BJ (cell line): Measurements from ENCODE around the gene EYA2. TPM values are rescaled to one million over a fixed set of nuclear protein-coding genes. Genes with fewer than 3 reads are reported as not detected.

Source experiments
- CTCF ChIA-PET: fragments of 350-600 bp; formaldehyde crosslinking; extraction: SDS; loops from one replicate; lab custom pipeline; 2021; ENCODE audit warnings: antibody characterized with exemption, inconsistent platforms; lab: Yijun Ruan, JAX
- POLR2A ChIA-PET: fragments of 300-600 bp; sonication (Branson Sonifier 250); formaldehyde crosslinking; extraction: SDS; loops from one replicate; lab custom pipeline; 2021; ENCODE audit warnings: antibody characterized with exemption; lab: Charles Lee
- DNase-seq: peaks from one replicate; pipeline ENCODE4 v3.0.0-alpha.2; 2011; ENCODE audit warnings: low read depth
- H3K27me3 ChIP-seq: 2 replicates; pipeline ENCODE4 v1.6.0; 2011; ENCODE audit warnings: low read length; ENCODE audit not compliant: control insufficient read depth, insufficient read depth
- H3K36me3 ChIP-seq: 2 replicates; pipeline ENCODE4 v1.5.1; 2011; ENCODE audit warnings: low read length; ENCODE audit not compliant: control insufficient read depth, insufficient read depth
- H3K4me3 ChIP-seq: 2 replicates; pipeline ENCODE4 v1.5.1; 2011; ENCODE audit warnings: low read depth, mild to moderate bottlenecking, control low read depth, low read length
- CTCF ChIP-seq: IDR thresholded peaks from 2 replicates; pipeline ENCODE4 v1.5.1; 2011; ENCODE audit warnings: low read depth, mild to moderate bottlenecking, control low read depth, inconsistent platforms, low read length, moderate library complexity; ENCODE audit not compliant: insufficient read depth
- polyA plus RNA-seq: library from polyadenylated mRNA; depleted of rRNA; stranded (reverse); fragments of >200 nt; gene quantifications from 2 replicates; pipeline ENCODE4 v1.2.3, GENCODE V29; 2011

The EYA2 gene
- polyA plus RNA-seq, 1 experiment: 1.5 TPM

- CTCF ChIA-PET: interaction anchor here (1.3 to 1.9 kb wide), 2 partner anchors 9 to 384 kb away, joined by 4 read pairs; no protein-coding TSS in a partner anchor
- DNase-seq: no peak
- H3K4me3 ChIP-seq: no peak overlapping the region
- POLR2A ChIA-PET: interaction anchor here (0.5 kb wide), 1 partner anchor 16 kb away, joined by 6 read pairs; no protein-coding TSS in a partner anchor
- TF ChIP-seq CTCF: no peak
- H3K36me3 ChIP-seq: no peaks in the 10 kb centered on the region
- no peaks in the 10 kb centered on the region for H3K27me3 ChIP-seq
Measured at GRCh38 chr20:47141350-47141921, 246.8 kb downstream of the EYA2 start.

GRCh38 chr20:47141941-47142773 is 247.5 kb downstream of the EYA2 start:
- ChIA-PET POLR2A (interaction anchor here (0.5 kb wide), 1 partner anchor 17 kb away, joined by 6 read pairs; no protein-coding TSS in a partner anchor), CTCF (interaction anchor here (1.3 to 1.9 kb wide), 2 partner anchors 8 to 385 kb away, joined by 4 read pairs; no protein-coding TSS in a partner anchor)
- Histone ChIP-seq H3K36me3 (no peaks in the 10 kb centered on the region), H3K4me3 (no peak overlapping the region), H3K27me3 (no peaks in the 10 kb centered on the region)
- no peak for TF ChIP-seq CTCF
- DNase-seq: no peak

GRCh38 chr20:47142774-47143170 is 248.1 kb downstream of the EYA2 start:
- no peaks in the 10 kb centered on the region for H3K27me3 ChIP-seq
- CTCF ChIA-PET: interaction anchor here (2.6 kb wide), 1 partner anchor 9 kb away, joined by 6 read pairs; no protein-coding TSS in a partner anchor
- H3K36me3 ChIP-seq: no peaks in the 10 kb centered on the region
- H3K4me3 ChIP-seq: no peak overlapping the region
- no peak for TF ChIP-seq CTCF
- POLR2A ChIA-PET: no interaction called here
- DNase-seq: no peak

DNA sequence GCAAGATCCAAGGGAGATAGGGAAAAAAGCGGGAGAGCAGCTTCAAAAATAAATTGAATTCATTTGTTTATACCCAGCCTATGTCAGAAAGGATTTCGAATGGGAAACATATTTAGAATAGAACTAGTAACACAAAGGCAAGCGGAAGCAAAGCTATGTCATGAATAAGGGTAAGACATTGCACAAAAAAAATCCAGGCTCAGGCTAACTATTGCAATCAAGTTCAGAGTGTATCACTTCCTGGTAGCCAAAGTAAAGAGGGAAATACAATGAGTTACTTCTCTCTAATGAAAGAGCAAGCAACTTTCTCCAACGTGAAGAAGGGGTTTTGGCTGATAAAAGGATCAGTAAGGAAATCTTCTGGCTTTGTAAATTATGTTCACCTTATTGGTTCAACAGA is 249.0 kb downstream of the EYA2 start:
- H3K36me3 ChIP-seq: no peaks in the 10 kb centered on the region
- H3K27me3 ChIP-seq: no peaks in the 10 kb centered on the region
- CTCF ChIA-PET: interaction anchor here (1.0 to 2.6 kb wide), 2 partner anchors 10 to 386 kb away, joined by 4 to 6 read pairs; no protein-coding TSS in a partner anchor
- H3K4me3 ChIP-seq: no peak overlapping the region
- TF ChIP-seq CTCF: no peak
- POLR2A ChIA-PET: no interaction called here
- DNase-seq: no peak

GRCh38 chr20:47144463-47144862 is 249.8 kb downstream of the EYA2 start:
- ChIA-PET POLR2A (no interaction called here), CTCF (interaction anchor here (2.6 kb wide), 1 partner anchor 11 kb away, joined by 6 read pairs; no protein-coding TSS in a partner anchor)
- DNase-seq: no peak
- TF ChIP-seq CTCF: no peak
- H3K36me3 ChIP-seq: no peaks in the 10 kb centered on the region
- no peak overlapping the region for H3K4me3 ChIP-seq
- H3K27me3 ChIP-seq: no peaks in the 10 kb centered on the region
